K562 (cell line): ENCODE measurements around the gene HPCAL1. TPM values are rescaled to one million over a fixed set of nuclear protein-coding genes. Genes with fewer than 3 reads are reported as not detected.

Experiments
- ARID2 ChIP-seq: fragments of 450-650 bp; IDR thresholded peaks from 2 replicates; pipeline ENCODE4 v1.6.1; 2017; ENCODE audit warnings: antibody characterized with exemption, mild to moderate bottlenecking
- BRD4 ChIP-seq: fragments of 200-600 bp; sonication (generic); IDR thresholded peaks from 2 replicates; pipeline ENCODE4 v1.6.1; 2017; ENCODE audit warnings: inconsistent platforms
- CSDE1 ChIP-seq, 2 experiments: fragments of 450-650 bp; IDR thresholded peaks; 2 replicates each; pipeline ENCODE4 v1.6.1; 2016; ENCODE audit warnings: mild to moderate bottlenecking in 1 of 2
- CTBP1 ChIP-seq: fragments of 450-650 bp; IDR thresholded peaks from 2 replicates; pipeline ENCODE4 v1.6.1; 2016; ENCODE audit warnings: borderline replicate concordance
- ERF ChIP-seq: fragments of 450-650 bp; formaldehyde crosslinking; IDR thresholded peaks from 2 replicates; pipeline ENCODE4 v1.4.0; 2020; ENCODE audit warnings: mild to moderate bottlenecking, mixed read lengths
- HDAC1 ChIP-seq, 2 experiments: fragments of 450-650 bp; IDR thresholded peaks; 2 replicates each; pipeline ENCODE4 v1.6.1; 2016 to 2017; ENCODE audit warnings: inconsistent platforms in 1 of 2, mild to moderate bottlenecking in 1 of 2, moderate library complexity in 1 of 2
- JUN ChIP-seq, 2 experiments: sonication (generic) in 1 of 2; formaldehyde crosslinking in 1 of 2; IDR thresholded peaks; 2 replicates each; pipeline versions ENCODE4 v1.6.1 to v1.8.0; 2012 to 2022; ENCODE audit warnings: borderline replicate concordance in 2 of 2, mild to moderate bottlenecking in 2 of 2, improper control_type of control experiment in 1 of 2, low read depth in 1 of 2, low read length in 1 of 2, missing genetic modification reagents in 1 of 2
- MEIS2 ChIP-seq: fragments of 450-650 bp; IDR thresholded peaks from 2 replicates; pipeline ENCODE4 v1.6.1; 2014; ENCODE audit warnings: mild to moderate bottlenecking; ENCODE audit not compliant: partially characterized antibody
- NFE2L1 ChIP-seq: fragments of 450-650 bp; IDR thresholded peaks from 2 replicates; pipeline ENCODE4 v1.6.1; 2016; ENCODE audit warnings: missing genetic modification characterization, low read depth, mild to moderate bottlenecking, missing compliant biosample characterization, moderate library complexity, borderline replicate concordance
- NR2C1 ChIP-seq, 2 experiments: fragments of 450-650 bp; IDR thresholded peaks; 2 replicates each; pipeline ENCODE4 v1.6.1; 2017; ENCODE audit warnings: mild to moderate bottlenecking in 2 of 2, antibody characterized with exemption in 1 of 2, inconsistent platforms in 1 of 2, missing compliant biosample characterization in 1 of 2, missing genetic modification characterization in 1 of 2
- RBM22 ChIP-seq: fragments of 200-400 bp; formaldehyde crosslinking; IDR thresholded peaks from 2 replicates; pipeline ENCODE4 v1.6.1; 2018; ENCODE audit warnings: low read length, low read depth; ENCODE audit not compliant: poor library complexity, severe bottlenecking
- SAP30 ChIP-seq: fragments of 200-600 bp; sonication (generic); IDR thresholded peaks from 2 replicates; pipeline ENCODE4 v1.6.1; 2012; ENCODE audit warnings: borderline replicate concordance, low read depth, mild to moderate bottlenecking, moderate library complexity, low read length, control low read depth, inconsistent platforms; ENCODE audit not compliant: insufficient read depth, poor library complexity, severe bottlenecking
- SREBF1 ChIP-seq: fragments of 150-350 bp; IDR thresholded peaks from 2 replicates; pipeline ENCODE4 v1.6.1; 2014; ENCODE audit warnings: antibody characterized with exemption, low read depth, low read length, borderline replicate concordance
- SREBF2 ChIP-seq: sonication (generic); formaldehyde crosslinking; IDR thresholded peaks from 2 replicates; pipeline ENCODE4 v1.4.0; 2020; ENCODE audit warnings: mild to moderate bottlenecking, missing genetic modification reagents
- THRAP3 ChIP-seq: fragments of 450-650 bp; IDR thresholded peaks from 2 replicates; pipeline ENCODE4 v1.6.1; 2016; ENCODE audit warnings: mild to moderate bottlenecking, inconsistent platforms, borderline replicate concordance
- TSC22D4 ChIP-seq: fragments of 450-650 bp; IDR thresholded peaks from 2 replicates; pipeline ENCODE4 v1.6.1; 2016; ENCODE audit warnings: missing genetic modification characterization, missing biosample characterization, control low read depth
- VEZF1 ChIP-seq: fragments of 200-800 bp; sonication (Bioruptor generic); IDR thresholded peaks from 2 replicates; pipeline ENCODE4 v1.6.1; 2017; ENCODE audit warnings: missing genetic modification characterization, missing compliant biosample characterization
- ZBED1 ChIP-seq: IDR thresholded peaks from 2 replicates; pipeline ENCODE4 v1.6.1; 2014
- ZNF165 ChIP-seq: fragments of 250-450 bp; sonication (Bioruptor Pico); IDR thresholded peaks from 2 replicates; pipeline ENCODE4 v1.4.0; 2020; ENCODE audit warnings: borderline replicate concordance
- ZNF764 ChIP-seq: fragments of 250-450 bp; sonication (Bioruptor Pico); IDR thresholded peaks from 2 replicates; pipeline ENCODE4 v1.4.0; 2020; ENCODE audit warnings: low read depth, mild to moderate bottlenecking, moderate library complexity
- polyA plus RNA-seq, 8 experiments: library from polyadenylated mRNA; depleted of rRNA in 4 of 8; stranded (reverse) in 5 of 8; unstranded in 3 of 8; fragments of >200 nt; fragmentation: Nextera tagmentation in 2 of 8; fragmentation: Illumina TruSeq in 1 of 8; extraction: Ambion mirVana in 2 of 8; extraction: Trizol in 1 of 8; gene quantifications; 2 replicates each; pipeline versions ENCODE4 v1.2.1 to v1.2.3, GENCODE V29; 2011 to 2014; ENCODE audit warnings: inconsistent platforms in 1 of 8, missing spikeins in 1 of 8
- total RNA-seq, 7 experiments: library from RNA; depleted of rRNA in 6 of 7; stranded (reverse); fragments of >200 nt in 6 of 7; fragmentation: Illumina TruSeq in 2 of 7; extraction: Trizol in 2 of 7; gene quantifications; 2 replicates each; pipeline versions ENCODE4 v1.2.1 to v1.2.3, GENCODE V29; 2011 to 2021; ENCODE audit warnings: low replicate concordance in 1 of 7
- TF ChIP-seq, protein P1 (sequence below): fragments of 250-450 bp; sonication (Bioruptor Pico); IDR thresholded peaks from 2 replicates; pipeline ENCODE4 v1.5.0; 2020; ENCODE audit warnings: mild to moderate bottlenecking, borderline replicate concordance
- TF ChIP-seq, protein P2 (sequence below), 2 experiments: IDR thresholded peaks in 1 of 2; conservative IDR thresholded peaks in 1 of 2; 2 replicates each; pipeline ENCODE4 v1.6.1; 2016; ENCODE audit warnings: low read depth in 2 of 2, mild to moderate bottlenecking in 1 of 2, missing compliant biosample characterization in 1 of 2, missing genetic modification characterization in 1 of 2, moderate library complexity in 1 of 2

The HPCAL1 gene
- total and polyA plus RNA-seq, 9 of the 15 experiments (the other 6 are each of a cell fraction or from before 2014, with no cell fraction given) = 2.7 to 65.5 (median 23.9) TPM

DNA sequence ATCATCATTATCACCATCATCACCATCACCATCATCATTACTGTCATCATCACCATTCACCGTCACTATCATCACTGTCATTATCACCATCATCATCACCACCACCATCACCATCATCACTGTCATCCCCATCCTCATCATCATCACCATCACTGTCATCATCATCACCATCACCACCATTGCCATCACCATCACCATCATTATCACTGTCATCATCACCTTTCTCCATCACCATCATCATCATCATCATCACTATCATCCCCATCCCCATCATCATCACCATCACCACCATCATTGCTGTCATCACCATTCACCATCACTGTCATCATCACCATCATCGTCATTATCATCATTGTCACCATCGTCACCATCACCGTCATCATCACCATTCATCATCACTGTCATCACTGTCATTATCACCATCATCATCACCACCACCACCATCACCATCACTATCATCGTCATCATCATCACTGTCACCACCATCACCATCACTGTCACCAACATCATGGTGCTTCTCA is 9.8 kb downstream of the HPCAL1 start (continued):
- no peak for TF ChIP-seq JUN (IDR thresholded peaks at IDR 0.05; ENCODE audit: borderline replicate concordance, low read depth, low read length)
- TF ChIP-seq JUN (CRISPR knock-in tag; IDR thresholded peaks at IDR 0.05; ENCODE audit: borderline replicate concordance) = no peak
- TF ChIP-seq, protein P1, sequence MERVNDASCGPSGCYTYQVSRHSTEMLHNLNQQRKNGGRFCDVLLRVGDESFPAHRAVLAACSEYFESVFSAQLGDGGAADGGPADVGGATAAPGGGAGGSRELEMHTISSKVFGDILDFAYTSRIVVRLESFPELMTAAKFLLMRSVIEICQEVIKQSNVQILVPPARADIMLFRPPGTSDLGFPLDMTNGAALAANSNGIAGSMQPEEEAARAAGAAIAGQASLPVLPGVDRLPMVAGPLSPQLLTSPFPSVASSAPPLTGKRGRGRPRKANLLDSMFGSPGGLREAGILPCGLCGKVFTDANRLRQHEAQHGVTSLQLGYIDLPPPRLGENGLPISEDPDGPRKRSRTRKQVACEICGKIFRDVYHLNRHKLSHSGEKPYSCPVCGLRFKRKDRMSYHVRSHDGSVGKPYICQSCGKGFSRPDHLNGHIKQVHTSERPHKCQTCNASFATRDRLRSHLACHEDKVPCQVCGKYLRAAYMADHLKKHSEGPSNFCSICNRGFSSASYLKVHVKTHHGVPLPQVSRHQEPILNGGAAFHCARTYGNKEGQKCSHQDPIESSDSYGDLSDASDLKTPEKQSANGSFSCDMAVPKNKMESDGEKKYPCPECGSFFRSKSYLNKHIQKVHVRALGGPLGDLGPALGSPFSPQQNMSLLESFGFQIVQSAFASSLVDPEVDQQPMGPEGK = no peak
- no peak for TF ChIP-seq VEZF1 (CRISPR knock-in tag)
- TF ChIP-seq SREBF1 = no peak
- TF ChIP-seq TSC22D4 (tag) = peak; percentile 67; the same call in 1 of the 2 replicates
- TF ChIP-seq SREBF2 (CRISPR knock-in tag) = no peak
- TF ChIP-seq SAP30 = no peak
- TF ChIP-seq ZBED1 = no peak
- TF ChIP-seq NR2C1 (IDR thresholded peaks at IDR 0.05) = no peak
- TF ChIP-seq NR2C1 (tag; IDR thresholded peaks at IDR 0.05) = no peak
- TF ChIP-seq, protein P2, sequence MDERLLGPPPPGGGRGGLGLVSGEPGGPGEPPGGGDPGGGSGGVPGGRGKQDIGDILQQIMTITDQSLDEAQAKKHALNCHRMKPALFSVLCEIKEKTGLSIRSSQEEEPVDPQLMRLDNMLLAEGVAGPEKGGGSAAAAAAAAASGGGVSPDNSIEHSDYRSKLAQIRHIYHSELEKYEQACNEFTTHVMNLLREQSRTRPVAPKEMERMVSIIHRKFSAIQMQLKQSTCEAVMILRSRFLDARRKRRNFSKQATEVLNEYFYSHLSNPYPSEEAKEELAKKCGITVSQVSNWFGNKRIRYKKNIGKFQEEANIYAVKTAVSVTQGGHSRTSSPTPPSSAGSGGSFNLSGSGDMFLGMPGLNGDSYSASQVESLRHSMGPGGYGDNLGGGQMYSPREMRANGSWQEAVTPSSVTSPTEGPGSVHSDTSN (CRISPR knock-in tag; IDR thresholded peaks at IDR 0.05; ENCODE audit: low read depth) = no peak
- TF ChIP-seq, protein P2 (tag; conservative IDR thresholded peaks at IDR 0.05; ENCODE audit: low read depth) = peak; percentile 78
- peak; percentile 65 for TF ChIP-seq MEIS2
- no peak for TF ChIP-seq NFE2L1
- TF ChIP-seq ZNF764 = no peak
- no peak for TF ChIP-seq THRAP3
- peak in 1 of 2 experiments; percentile 90; a peak in 2 of 4 replicates for TF ChIP-seq HDAC1 (IDR thresholded peaks at IDR 0.05)
- 0 out of 2 replicates have a peak, but pooled peaks have one; percentile 20 for TF ChIP-seq ARID2
- peak; percentile 81 for TF ChIP-seq CTBP1
- TF ChIP-seq CSDE1 (IDR thresholded peaks at IDR 0.05) = no peak; a peak in 1 of 4 replicates
- no peak for TF ChIP-seq BRD4
- TF ChIP-seq RBM22 = no peak
- no peak for TF ChIP-seq ERF
- TF ChIP-seq ZNF165 (CRISPR knock-in tag) = no peak
